Measurements from ENCODE around the gene ITGB1BP1.

Gene ITGB1BP1

DNA sequence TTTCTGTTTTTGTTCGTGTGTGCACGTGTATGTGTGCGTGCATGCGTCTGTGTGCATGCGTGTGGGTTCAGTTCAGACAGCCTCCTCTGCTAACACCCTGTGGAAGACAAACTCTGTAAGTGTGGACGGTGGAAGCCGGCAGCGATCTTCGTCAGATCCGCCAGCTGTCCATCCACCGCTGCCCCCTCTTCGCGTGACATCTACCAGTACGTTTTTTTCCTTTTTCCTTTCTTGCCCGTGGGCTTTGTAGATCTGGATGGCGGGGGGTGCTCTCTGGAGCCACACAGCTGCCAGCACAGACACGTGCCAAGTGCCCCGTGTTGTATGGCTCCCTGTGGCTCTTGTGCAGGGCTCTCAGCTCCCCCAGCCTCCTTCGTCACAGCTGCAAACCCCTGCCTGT lies 32.3 kb downstream of the ITGB1BP1 start:
- DNase-seq (ENCODE audit: low spot score): no peak
- H3K27ac ChIP-seq: no peak overlapping the region; the same call in 1 of the 2 replicates
- CTCF ChIA-PET: no interaction called here
- POLR2A ChIA-PET (ENCODE audit: low non-redundant PET): no interaction called here
- no peak for TF ChIP-seq CTCF (conservative IDR thresholded peaks at IDR 0.05; ENCODE audit: low read depth)

GRCh38 chr2:9390151-9390850 lies 33.0 kb downstream of the ITGB1BP1 start:
- TF ChIP-seq CTCF (conservative IDR thresholded peaks at IDR 0.05; ENCODE audit: low read depth): no peak
- ChIA-PET POLR2A (ENCODE audit: low non-redundant PET) (no interaction called here), CTCF (no interaction called here)

DNA sequence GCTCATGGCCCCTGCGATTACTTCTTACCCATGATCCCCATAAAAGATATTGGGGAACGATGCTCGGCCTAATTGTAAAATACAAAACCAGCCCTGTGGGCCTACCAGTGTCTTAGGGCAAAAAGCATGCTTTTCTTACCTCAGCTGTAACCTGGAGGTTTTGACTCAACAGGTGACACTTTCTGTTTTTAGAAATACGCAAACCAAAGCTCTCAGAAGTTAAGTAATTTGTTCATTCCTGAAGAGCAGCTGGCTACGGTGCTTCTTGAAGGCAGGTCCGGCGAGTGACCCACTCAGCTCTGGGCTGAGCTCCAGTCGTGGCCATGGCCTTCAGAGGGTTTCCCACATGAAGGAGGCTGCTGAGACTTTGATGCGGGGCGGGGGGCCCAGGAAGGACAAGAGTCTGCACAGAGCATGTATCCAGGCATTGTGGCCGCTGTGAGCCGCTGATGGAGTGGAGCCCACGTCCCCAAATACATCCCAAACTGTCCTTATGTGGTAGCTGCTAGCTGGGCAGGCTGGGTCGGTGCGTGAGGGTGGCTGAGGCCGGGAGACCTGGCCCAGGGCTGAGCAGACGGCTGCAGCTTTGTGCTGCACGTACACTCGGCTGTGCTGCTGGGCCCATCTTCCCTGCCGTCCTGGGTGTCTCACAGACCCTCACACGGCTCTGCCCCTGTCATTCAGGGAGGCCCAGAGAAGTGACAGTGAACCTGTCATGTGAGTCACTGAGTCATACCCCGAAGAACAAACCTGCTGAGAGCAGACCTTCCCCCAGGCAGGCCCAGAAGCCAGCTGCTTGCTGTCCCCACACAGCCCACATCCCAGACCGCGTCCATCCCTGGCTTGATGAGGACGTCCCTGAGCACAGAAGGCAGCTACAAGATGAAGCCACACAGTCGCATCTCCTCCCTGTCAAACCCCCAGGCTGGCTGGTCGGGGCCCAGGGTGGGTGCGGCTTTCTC lies 34.1 kb downstream of the ITGB1BP1 start:
- no peak for TF ChIP-seq CTCF (conservative IDR thresholded peaks at IDR 0.05; ENCODE audit: low read depth)
- CTCF ChIA-PET: no interaction called here
- H3K27ac ChIP-seq: peak overlapping the region; percentile 95
- POLR2A ChIA-PET (ENCODE audit: low non-redundant PET): no interaction called here
- DNase-seq (ENCODE audit: low spot score): no peak

More at GRCh38 chr2:9390151-9390850, 33.0 kb downstream of the ITGB1BP1 start:
- peak overlapping the region; percentile 20 for H3K27ac ChIP-seq
- no peak for DNase-seq (ENCODE audit: low spot score)

GRCh38 chr2:9388199-9388681 lies 35.1 kb downstream of the ITGB1BP1 start:
- ChIA-PET POLR2A (ENCODE audit: low non-redundant PET) (no interaction called here), CTCF (interaction anchor here (0.5 kb wide), 1 partner anchor 13 kb away, joined by 3 read pairs; no protein-coding TSS in a partner anchor)
- no peak for TF ChIP-seq CTCF (conservative IDR thresholded peaks at IDR 0.05; ENCODE audit: low read depth)
- peak overlapping the region; percentile 95 for H3K27ac ChIP-seq
- DNase-seq (ENCODE audit: low spot score): no peak

GRCh38 chr2:9385841-9386240 lies 37.5 kb downstream of the ITGB1BP1 start:
- TF ChIP-seq CTCF (conservative IDR thresholded peaks at IDR 0.05; ENCODE audit: low read depth): no peak
- no peak for DNase-seq (ENCODE audit: low spot score)
- POLR2A ChIA-PET (ENCODE audit: low non-redundant PET): interaction anchor here (0.6 kb wide), 1 partner anchor 196 kb away, joined by 5 read pairs; no protein-coding TSS in a partner anchor
- CTCF ChIA-PET: no interaction called here
- H3K27ac ChIP-seq: peak overlapping the region; percentile 95

GRCh38 chr2:9384521-9384920 lies 38.8 kb downstream of the ITGB1BP1 start:
- TF ChIP-seq CTCF (conservative IDR thresholded peaks at IDR 0.05; ENCODE audit: low read depth): no peak
- ChIA-PET CTCF (interaction anchor here (0.6 kb wide), 1 partner anchor 40 kb away, joined by 4 read pairs; no protein-coding TSS in a partner anchor), POLR2A (ENCODE audit: low non-redundant PET) (no interaction called here)

More at GRCh38 chr2:9384521-9384920, 38.8 kb downstream of the ITGB1BP1 start:
- H3K27ac ChIP-seq: peak overlapping the region; percentile 18
- DNase-seq (ENCODE audit: low spot score): no peak
